CD14-positive monocyte (primary cell): ENCODE measurements around the gene WSB2. TPM values are rescaled to one million over a fixed set of nuclear protein-coding genes. Genes with fewer than 3 reads are reported as not detected.
A peak's percentile ranks its signal among the peaks of the same experiment; 100 is the strongest.
"Not testable (repeated sequence)": the region's sequence is repeated elsewhere in the genome, so short reads cannot be mapped to it uniquely, and the experiment has no call there.

Source experiments
- DNase-seq, 3 donors: peaks; one replicate each; pipeline ENCODE4 v3.0.0-alpha.2; 2011 to 2022
- H2AFZ ChIP-seq: 2 replicates; pipeline ENCODE4 v1.6.0; 2012; ENCODE audit warnings: mild to moderate bottlenecking, low read depth, low read length, inconsistent platforms; ENCODE audit not compliant: insufficient read depth, poor library complexity, severe bottlenecking
- H3K27ac ChIP-seq, 2 donors: 1 replicate in 1 of 2; 2 replicates in 1 of 2; pipeline ENCODE4 v1.5.1; 2012 to 2013; ENCODE audit warnings: low read length in 2 of 2, control low read depth in 1 of 2, inconsistent platforms in 1 of 2, low read depth in 1 of 2, mild to moderate bottlenecking in 1 of 2
- H3K27me3 ChIP-seq, 2 donors: one replicate each; pipeline versions ENCODE4 v1.6.0 to v1.6.1; 2011 to 2013; ENCODE audit warnings: low read length in 2 of 2; ENCODE audit not compliant: control insufficient read depth in 2 of 2, insufficient read depth in 2 of 2
- H3K36me3 ChIP-seq, 2 donors: replicated peaks in 1 of 2; 1 replicate in 1 of 2; 2 replicates in 1 of 2; pipeline versions ENCODE4 v1.5.1 to v1.6.1; 2012 to 2013; ENCODE audit warnings: low read length in 2 of 2, control low read depth in 1 of 2, inconsistent platforms in 1 of 2, mild to moderate bottlenecking in 1 of 2; ENCODE audit not compliant: insufficient read depth in 2 of 2, control insufficient read depth in 1 of 2
- H3K4me1 ChIP-seq, 2 donors: 1 replicate in 1 of 2; 2 replicates in 1 of 2; pipeline versions ENCODE4 v1.5.1 to v1.6.1; 2012 to 2013; ENCODE audit warnings: low read length in 2 of 2, control low read depth in 1 of 2, inconsistent platforms in 1 of 2, mild to moderate bottlenecking in 1 of 2, moderate library complexity in 1 of 2; ENCODE audit not compliant: insufficient read depth in 2 of 2, control insufficient read depth in 1 of 2
- H3K4me2 ChIP-seq: replicated peaks from 2 replicates; pipeline ENCODE3; 2012; ENCODE audit warnings: low read length, moderate library complexity, mild to moderate bottlenecking; ENCODE audit not compliant: poor library complexity, severe bottlenecking; ENCODE audit errors: extremely low read depth
- H3K4me3 ChIP-seq, 3 experiments: fragments of 200-600 bp in 1 of 3; sonication (generic) in 1 of 3; replicated peaks in 1 of 3; 1 replicate in 2 of 3; 2 replicates in 1 of 3; pipeline ENCODE4 v1.5.1; 2011 to 2013; ENCODE audit warnings: low read length in 3 of 3, mild to moderate bottlenecking in 3 of 3, control low read depth in 2 of 3, low read depth in 2 of 3, inconsistent platforms in 1 of 3, moderate library complexity in 1 of 3
- H3K79me2 ChIP-seq: 2 replicates; pipeline ENCODE4 v1.6.0; 2012; ENCODE audit warnings: mild to moderate bottlenecking, control low read depth, inconsistent platforms, low read length, moderate library complexity; ENCODE audit not compliant: insufficient read depth
- H3K9ac ChIP-seq: 2 replicates; pipeline ENCODE4 v1.6.0; 2017; ENCODE audit warnings: low read length, mild to moderate bottlenecking; ENCODE audit not compliant: insufficient read depth, poor library complexity, severe bottlenecking
- H3K9me3 ChIP-seq, 2 donors: replicated peaks in 1 of 2; 1 replicate in 1 of 2; 2 replicates in 1 of 2; pipeline versions ENCODE4 v1.5.1 to v1.6.1; 2012 to 2013; ENCODE audit warnings: low read length in 2 of 2, control low read depth in 1 of 2; ENCODE audit not compliant: control insufficient read depth in 1 of 2, insufficient read depth in 1 of 2
- H4K20me1 ChIP-seq: 2 replicates; pipeline ENCODE4 v1.6.0; 2012; ENCODE audit warnings: mild to moderate bottlenecking, low read length, control low read depth, moderate library complexity; ENCODE audit not compliant: insufficient read depth
- H3K27ac Mint-ChIP-seq, 7 donors: one replicate each; pipeline ENCODE4 v1.8.0; 2020; ENCODE audit warnings: mild to moderate bottlenecking in 7 of 7, mixed read lengths in 7 of 7, moderate library complexity in 6 of 7, inconsistent platforms in 2 of 7
- H3K27me3 Mint-ChIP-seq, 3 donors: one replicate each; pipeline ENCODE4 v1.8.0; 2021 to 2022; ENCODE audit warnings: low read depth in 3 of 3, mild to moderate bottlenecking in 3 of 3, mixed read lengths in 3 of 3, moderate library complexity in 3 of 3, inconsistent platforms in 1 of 3
- H3K36me3 Mint-ChIP-seq, 2 donors: one replicate each; pipeline ENCODE4 v1.8.0; 2020; ENCODE audit warnings: mixed read lengths in 2 of 2, inconsistent platforms in 1 of 2, mild to moderate bottlenecking in 1 of 2
- H3K4me1 Mint-ChIP-seq: one replicate; pipeline ENCODE4 v1.8.0; 2020; ENCODE audit warnings: mild to moderate bottlenecking, mixed read lengths
- H3K4me3 Mint-ChIP-seq, 2 donors: one replicate each; pipeline ENCODE4 v1.8.0; 2020; ENCODE audit warnings: mild to moderate bottlenecking in 2 of 2, mixed read lengths in 2 of 2, moderate library complexity in 1 of 2
- H3K9me3 Mint-ChIP-seq, 7 donors: one replicate each; pipeline ENCODE4 v1.8.0; 2020 to 2022; ENCODE audit warnings: mixed read lengths in 7 of 7, mild to moderate bottlenecking in 6 of 7, moderate library complexity in 6 of 7, inconsistent platforms in 2 of 7
- WGBS: methylation state at CpG from one replicate; pipeline ENCODE4 v1.1.5; 2013; ENCODE audit warnings: missing lambda C conversion rate; ENCODE audit not compliant: insufficient coverage; 5-methylcytosine and 5-hydroxymethylcytosine counted together
- intact Hi-C, 2 donors: fragments of 100-400 bp; cut with micrococcal nuclease; formaldehyde crosslinking; loops; one replicate each; pipeline versions ENCODE4 v1.15.0 to v1.15.1; 2023
- polyA plus RNA-seq, 3 donors: library from polyadenylated mRNA; depleted of rRNA in 1 of 3; unstranded in 2 of 3; stranded (reverse) in 1 of 3; fragments of 300-500 nt in 2 of 3; fragments of >200 nt in 1 of 3; fragmentation: Illumina TruSeq in 2 of 3; gene quantifications; 1 replicate in 2 of 3; 2 replicates in 1 of 3; pipeline ENCODE4 v1.2.3, GENCODE V29; 2012 to 2021
- TF ChIP-seq, protein P1 (sequence below): fragments of 200-600 bp; IDR thresholded peaks from one replicate; pipeline ENCODE4 v1.8.0; 2022; ENCODE audit warnings: antibody characterized with exemption, mild to moderate bottlenecking

Gene WSB2
- polyA plus RNA-seq, 3 donors, result 25.4 to 36.3 (median 25.8) TPM

DNA sequence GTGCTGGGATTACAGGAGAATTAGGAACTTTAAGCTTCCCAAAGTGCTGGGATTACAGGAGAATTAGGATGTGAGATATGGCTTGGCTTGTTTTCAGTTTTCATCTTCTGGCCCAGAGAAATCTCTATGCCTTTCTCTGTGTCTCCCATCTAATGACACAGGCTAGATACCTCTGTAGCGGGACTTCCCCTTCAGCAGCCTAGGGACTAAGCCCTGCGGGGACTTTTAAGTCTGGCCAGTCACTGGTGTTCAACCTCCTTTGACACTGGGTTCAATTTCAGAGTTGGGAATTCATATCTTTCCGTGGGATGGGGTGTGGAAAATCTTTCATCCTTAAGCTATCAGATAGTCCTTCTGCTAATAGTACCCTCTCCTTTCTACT lies 38.3 kb downstream of the WSB2 start:
- H3K4me1 ChIP-seq, result peaks cover 0 to 2% of the 10 kb centered on the region in 2 donors
- H3K4me2 ChIP-seq, result no peak overlapping the region
- H3K4me3 ChIP-seq, result no peak overlapping the region
- H4K20me1 ChIP-seq, result no peaks in the 10 kb centered on the region
- H3K27me3 Mint-ChIP-seq, result no peaks in the 10 kb centered on the region
- H3K4me3 Mint-ChIP-seq, result no peak overlapping the region
- H3K9ac ChIP-seq, result no peak overlapping the region
- TF ChIP-seq, protein P1, sequence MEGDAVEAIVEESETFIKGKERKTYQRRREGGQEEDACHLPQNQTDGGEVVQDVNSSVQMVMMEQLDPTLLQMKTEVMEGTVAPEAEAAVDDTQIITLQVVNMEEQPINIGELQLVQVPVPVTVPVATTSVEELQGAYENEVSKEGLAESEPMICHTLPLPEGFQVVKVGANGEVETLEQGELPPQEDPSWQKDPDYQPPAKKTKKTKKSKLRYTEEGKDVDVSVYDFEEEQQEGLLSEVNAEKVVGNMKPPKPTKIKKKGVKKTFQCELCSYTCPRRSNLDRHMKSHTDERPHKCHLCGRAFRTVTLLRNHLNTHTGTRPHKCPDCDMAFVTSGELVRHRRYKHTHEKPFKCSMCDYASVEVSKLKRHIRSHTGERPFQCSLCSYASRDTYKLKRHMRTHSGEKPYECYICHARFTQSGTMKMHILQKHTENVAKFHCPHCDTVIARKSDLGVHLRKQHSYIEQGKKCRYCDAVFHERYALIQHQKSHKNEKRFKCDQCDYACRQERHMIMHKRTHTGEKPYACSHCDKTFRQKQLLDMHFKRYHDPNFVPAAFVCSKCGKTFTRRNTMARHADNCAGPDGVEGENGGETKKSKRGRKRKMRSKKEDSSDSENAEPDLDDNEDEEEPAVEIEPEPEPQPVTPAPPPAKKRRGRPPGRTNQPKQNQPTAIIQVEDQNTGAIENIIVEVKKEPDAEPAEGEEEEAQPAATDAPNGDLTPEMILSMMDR, result no peak
- peaks cover 43 to 71% of the 10 kb centered on the region in 2 donors for H3K36me3 ChIP-seq
- DNase-seq, result no peak
- H3K79me2 ChIP-seq, result peaks cover 3% of the 10 kb centered on the region
- H3K27ac Mint-ChIP-seq, result peak overlapping the region in 1 of 7 donors; percentile 6
- intact Hi-C loops, result no loop called here
- H3K9me3 ChIP-seq, result no peaks in the 10 kb centered on the region
- peaks cover 2% of the 10 kb centered on the region for H3K4me1 Mint-ChIP-seq
- no peak overlapping the region for H3K27ac ChIP-seq
- H3K9me3 Mint-ChIP-seq, result no peaks in the 10 kb centered on the region
- H3K27me3 ChIP-seq, result no peaks in the 10 kb centered on the region
- H2AFZ ChIP-seq, result no peak overlapping the region
- 83% methylated on average over 1 of the region's 3 CpGs for WGBS
- H3K36me3 Mint-ChIP-seq, result peaks cover 49 to 80% of the 10 kb centered on the region in 2 donors

DNA sequence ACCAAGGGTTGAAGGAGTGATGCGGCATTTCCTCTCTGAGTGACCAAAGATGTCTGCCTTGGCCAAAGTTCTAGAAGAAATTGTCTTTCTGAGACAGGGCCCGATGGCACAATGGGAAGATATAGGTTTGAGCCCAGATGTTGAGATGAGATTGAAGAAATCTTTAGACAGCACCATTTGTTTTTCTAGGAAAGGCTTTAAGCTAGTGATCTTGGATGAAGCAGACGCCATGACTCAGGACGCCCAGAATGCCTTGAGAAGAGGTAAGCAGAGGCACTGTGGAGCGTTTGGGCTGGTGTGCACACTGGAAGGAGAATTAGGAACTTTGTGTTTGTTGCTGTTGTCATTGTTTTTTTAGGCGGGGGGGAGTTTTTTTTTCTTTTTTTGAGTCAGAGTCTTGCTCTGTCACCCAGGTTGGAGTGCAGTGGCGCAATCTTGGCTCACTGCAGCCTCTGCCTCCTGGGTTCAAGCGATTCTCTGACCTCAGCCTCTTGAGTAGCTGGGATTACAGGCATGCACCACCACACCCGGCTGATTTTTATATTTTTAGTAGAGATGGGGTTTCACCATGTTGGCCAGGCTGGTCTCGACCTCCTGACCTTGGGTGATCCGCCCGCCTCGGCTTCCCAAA lies 38.8 kb downstream of the WSB2 start:
- H3K4me3 Mint-ChIP-seq, H3K4me3 ChIP-seq, H2AFZ ChIP-seq, H3K4me1 ChIP-seq, H3K27me3 ChIP-seq, H3K27ac ChIP-seq, H3K4me2 ChIP-seq, H3K9me3 ChIP-seq, H4K20me1 ChIP-seq, H3K9me3 Mint-ChIP-seq, H3K79me2 ChIP-seq, DNase-seq, H3K9ac ChIP-seq, H3K4me1 Mint-ChIP-seq, intact Hi-C loops, H3K27me3 Mint-ChIP-seq: not testable (repeated sequence)
- Mint-ChIP-seq H3K36me3 (peaks cover 49 to 75% of the 10 kb centered on the region in 2 donors), H3K27ac (peak overlapping the region in 2 of 7 donors; percentile 5 to 6)
- WGBS, result 100% methylated on average over 9 of the region's 13 CpGs
- H3K36me3 ChIP-seq, result peaks cover 39 to 66% of the 10 kb centered on the region in 2 donors
